IMR-90 (cell line): ENCODE results near the gene FCN1. TPM values are rescaled to one million over a fixed set of nuclear protein-coding genes. Genes with fewer than 3 reads are reported as not detected.

Experiments
- ATAC-seq: fragments of 200-7000 bp; cut with Tn5 transposase; 2 replicates; pipeline ENCODE4 v1.9.1; 2020; ENCODE audit warnings: low read depth, mild to moderate bottlenecking, moderate library complexity
- BruUV-seq: library from RNA; stranded (reverse); fragments of 400-500 nt; replicated peaks from 2 replicates; lab custom pipeline; 2021; lab: Mats Ljungman, UMichigan
- CTCF ChIA-PET: fragments of 300-600 bp; formaldehyde crosslinking; extraction: SDS; loops from one replicate; lab custom pipeline; 2021; ENCODE audit warnings: antibody characterized with exemption; lab: Yijun Ruan, JAX
- POLR2A ChIA-PET: fragments of 300-600 bp; sonication (Branson Sonifier 250); formaldehyde crosslinking; loops from one replicate; lab custom pipeline; 2022; ENCODE audit warnings: antibody characterized with exemption; ENCODE audit not compliant: unreplicated experiment; lab: Charles Lee
- DNase-seq: peaks from one replicate; pipeline ENCODE4 v3.0.0; 2013
- H2AFZ ChIP-seq: replicated peaks from 2 replicates; pipeline ENCODE3; 2013; ENCODE audit warnings: low read length, mild to moderate bottlenecking; ENCODE audit not compliant: poor library complexity
- H2AK5ac ChIP-seq: 2 replicates; pipeline ENCODE4 v1.6.1; 2013; ENCODE audit warnings: low read depth, low read length, inconsistent platforms
- H2AK9ac ChIP-seq: replicated peaks from 2 replicates; pipeline ENCODE3; 2013; ENCODE audit warnings: mild to moderate bottlenecking, low read depth, low read length, moderate library complexity; ENCODE audit not compliant: poor library complexity
- H2BK120ac ChIP-seq: 2 replicates; pipeline ENCODE4 v1.6.1; 2013; ENCODE audit warnings: low read depth, low read length, inconsistent platforms
- H2BK15ac ChIP-seq: 3 replicates; pipeline ENCODE4 v1.6.1; 2013; ENCODE audit warnings: low read depth, low read length, inconsistent platforms
- H2BK20ac ChIP-seq: 2 replicates; pipeline ENCODE4 v1.6.1; 2013; ENCODE audit warnings: low read depth, mild to moderate bottlenecking, inconsistent platforms, low read length, moderate library complexity
- H2BK5ac ChIP-seq: 2 replicates; pipeline ENCODE4 v1.6.1; 2013; ENCODE audit warnings: mild to moderate bottlenecking, low read depth, low read length, inconsistent platforms; ENCODE audit not compliant: poor library complexity, severe bottlenecking
- H3K14ac ChIP-seq: replicated peaks from 2 replicates; pipeline ENCODE4 v1.6.1; 2013; ENCODE audit warnings: low read depth, low read length, inconsistent platforms
- H3K18ac ChIP-seq: 2 replicates; pipeline ENCODE4 v1.6.1; 2013; ENCODE audit warnings: low read depth, low read length, control low read depth
- H3K23ac ChIP-seq: 2 replicates; pipeline ENCODE4 v1.6.1; 2013; ENCODE audit warnings: low read depth, low read length, inconsistent platforms
- H3K27ac ChIP-seq: 2 replicates; pipeline ENCODE4 v1.5.1; 2013; ENCODE audit warnings: mild to moderate bottlenecking, control low read depth, low read length; ENCODE audit not compliant: insufficient read depth
- H3K27me3 ChIP-seq: 2 replicates; pipeline ENCODE4 v1.6.1; 2013; ENCODE audit warnings: low read length; ENCODE audit not compliant: control insufficient read depth, insufficient read depth
- H3K36me3 ChIP-seq: 2 replicates; pipeline ENCODE4 v1.6.1; 2013; ENCODE audit warnings: low read length, mixed read lengths; ENCODE audit not compliant: control insufficient read depth, insufficient read depth
- H3K4ac ChIP-seq: 2 replicates; pipeline ENCODE4 v1.6.1; 2013; ENCODE audit warnings: low read depth, low read length, inconsistent platforms
- H3K4me1 ChIP-seq: 2 replicates; pipeline ENCODE4 v1.6.1; 2013; ENCODE audit warnings: low read length, mixed read lengths; ENCODE audit not compliant: control insufficient read depth, insufficient read depth
- H3K4me2 ChIP-seq: 2 replicates; pipeline ENCODE4 v1.6.1; 2013; ENCODE audit warnings: low read depth, mild to moderate bottlenecking, control low read depth, low read length, moderate library complexity
- H3K4me3 ChIP-seq: 2 replicates; pipeline ENCODE4 v1.5.1; 2013; ENCODE audit warnings: low read depth, mild to moderate bottlenecking, control low read depth, low read length, moderate library complexity; ENCODE audit not compliant: insufficient read depth
- H3K56ac ChIP-seq: 2 replicates; pipeline ENCODE4 v1.6.1; 2013; ENCODE audit warnings: low read length, inconsistent platforms; ENCODE audit not compliant: insufficient read depth; ENCODE audit errors: extremely low read depth
- H3K79me1 ChIP-seq, 2 experiments: 2 replicates each; pipeline ENCODE4 v1.6.1; 2013; ENCODE audit warnings: low read length in 2 of 2, inconsistent platforms in 1 of 2, low read depth in 1 of 2
- H3K9ac ChIP-seq: 2 replicates; pipeline ENCODE4 v1.6.1; 2013; ENCODE audit warnings: low read depth, low read length, control low read depth
- H3K9me1 ChIP-seq: 2 replicates; pipeline ENCODE4 v1.6.1; 2013; ENCODE audit warnings: low read length, inconsistent platforms; ENCODE audit not compliant: insufficient read depth
- H3K9me3 ChIP-seq: 2 replicates; pipeline ENCODE4 v1.6.1; 2013; ENCODE audit warnings: low read length; ENCODE audit not compliant: control insufficient read depth, insufficient read depth
- H4K20me1 ChIP-seq: 2 replicates; pipeline ENCODE4 v1.6.1; 2013; ENCODE audit warnings: low read length, inconsistent platforms; ENCODE audit not compliant: insufficient read depth
- H4K5ac ChIP-seq: 2 replicates; pipeline ENCODE4 v1.6.1; 2013; ENCODE audit warnings: mild to moderate bottlenecking, low read depth, low read length, control low read depth
- H4K8ac ChIP-seq, 2 experiments: 2 replicates each; pipeline ENCODE4 v1.6.1; 2013; ENCODE audit warnings: low read depth in 2 of 2, low read length in 2 of 2, control low read depth in 1 of 2, inconsistent platforms in 1 of 2
- H4K91ac ChIP-seq: 2 replicates; pipeline ENCODE4 v1.6.1; 2013; ENCODE audit warnings: low read depth, low read length, inconsistent platforms; ENCODE audit not compliant: insufficient read depth
- BHLHE40 ChIP-seq: fragments of 150-350 bp; IDR thresholded peaks from 2 replicates; pipeline ENCODE4 v1.6.1; 2016; ENCODE audit warnings: mild to moderate bottlenecking, low read depth, low read length
- MXI1 ChIP-seq: IDR thresholded peaks from 2 replicates; pipeline ENCODE4 v1.6.1; 2012; ENCODE audit warnings: low read depth, mild to moderate bottlenecking, low read length, moderate library complexity, borderline replicate concordance
- POLR2A ChIP-seq: IDR thresholded peaks from 2 replicates; pipeline ENCODE4 v1.6.1; 2012; ENCODE audit warnings: mild to moderate bottlenecking, low read depth, low read length
- RAD21 ChIP-seq: IDR thresholded peaks from 2 replicates; pipeline ENCODE4 v1.6.1; 2012; ENCODE audit warnings: low read length, improper control_type of control experiment
- RCOR1 ChIP-seq: IDR thresholded peaks from 2 replicates; pipeline ENCODE4 v1.6.1; 2012; ENCODE audit warnings: mild to moderate bottlenecking, low read length, improper control_type of control experiment; ENCODE audit not compliant: insufficient replicate concordance
- whole genome bisulfite sequencing, 2 experiments: methylation state at CpG; one replicate each; pipeline versions ENCODE4 v1.1.5 to v1.1.7; 2013; ENCODE audit warnings: missing lambda C conversion rate in 2 of 2; ENCODE audit not compliant: insufficient read length in 1 of 2; ENCODE audit errors: extremely low coverage in 2 of 2; 5-methylcytosine and 5-hydroxymethylcytosine counted together
- dilution Hi-C: fragments of 300-500 bp; cut with HindIII; formaldehyde crosslinking; loops from one replicate; pipeline ENCODE4 v1.14.3; 2018; ENCODE audit warnings: low sequenced_read_pairs; ENCODE audit not compliant: unreplicated experiment
- in situ Hi-C: fragments of 300-500 bp; cut with MboI; formaldehyde crosslinking; loops from 3 replicates; pipeline ENCODE4 v1.14.3; 2019; ENCODE audit warnings: low sequenced_read_pairs, inconsistent platforms, mixed read lengths
- intact Hi-C: fragments of 100-400 bp; cut with micrococcal nuclease; formaldehyde crosslinking; loops from 2 replicates; pipeline ENCODE4 v1.10.0; 2022
- polyA plus RNA-seq, 3 experiments: library from polyadenylated mRNA; depleted of rRNA; stranded (reverse); fragments of >200 nt; gene quantifications; 2 replicates each; pipeline ENCODE4 v1.2.3, GENCODE V29; 2012; ENCODE audit warnings: low replicate concordance in 1 of 3
- total RNA-seq: library from RNA; depleted of rRNA; stranded (reverse); fragments of >200 nt; gene quantifications from 2 replicates; pipeline ENCODE4 v1.2.3, GENCODE V29; 2012
- TF ChIP-seq, protein P1 (sequence below): fragments of 150-350 bp; IDR thresholded peaks from 2 replicates; pipeline ENCODE4 v1.6.1; 2016; ENCODE audit warnings: low read depth, mild to moderate bottlenecking, low read length, moderate library complexity, borderline replicate concordance

The FCN1 gene
- total and polyA plus RNA-seq, 2 of the 4 experiments (the other 2 are of a cell fraction), result not detected

DNA sequence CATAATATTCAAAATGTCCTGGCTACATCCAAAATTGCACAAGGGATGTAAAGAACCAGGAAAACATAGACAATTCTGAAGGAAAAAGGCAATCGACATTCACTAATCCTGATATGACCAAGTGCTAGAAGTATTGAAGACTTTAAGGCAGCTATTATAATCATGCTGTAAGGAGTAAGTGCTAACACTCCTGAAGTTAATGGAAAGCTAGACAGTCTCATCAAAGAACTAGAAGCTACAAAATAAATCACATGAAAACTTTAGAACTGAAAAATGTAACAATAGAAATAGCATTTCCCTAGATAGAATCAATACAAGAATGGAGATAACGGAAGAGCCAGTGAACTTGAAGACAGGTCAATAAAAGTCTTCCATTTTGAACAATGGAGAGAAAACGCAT lies 18.5 kb downstream of the FCN1 start:
- Histone ChIP-seq H3K79me1 (no peaks in the 10 kb centered on the region), H2AFZ (no peak overlapping the region), H3K23ac (no peak overlapping the region), H2BK5ac (no peak overlapping the region), H3K9me1 (no peaks in the 10 kb centered on the region), H3K4ac (no peak overlapping the region), H4K8ac (no peak overlapping the region), H3K27me3 (peaks cover 12% of the 10 kb centered on the region), H3K9me3 (peaks cover 10% of the 10 kb centered on the region; the same call in 1 of the 2 replicates), H3K18ac (no peak overlapping the region), H2BK120ac (no peak overlapping the region), H2BK15ac (no peak overlapping the region), H2AK9ac (no peak overlapping the region), H4K20me1 (no peaks in the 10 kb centered on the region), H3K4me1 (peaks cover 10% of the 10 kb centered on the region), H4K91ac (no peak overlapping the region), H4K5ac (no peak overlapping the region), H2BK20ac (no peak overlapping the region), H3K36me3 (no peaks in the 10 kb centered on the region), H3K4me2 (no peak overlapping the region), H3K9ac (no peak overlapping the region), H3K56ac (no peak overlapping the region), H3K14ac (no peak overlapping the region), H3K27ac (no peak overlapping the region), H2AK5ac (no peak overlapping the region), H3K4me3 (no peak overlapping the region)
- intact Hi-C loops (no loop called here), in situ Hi-C loops (no loop called here), dilution Hi-C loops (no loop called here)
- WGBS, 2 experiments, result no CpG with 5 or more reads among the region's 3 CpGs
- ChIA-PET CTCF (no interaction called here), POLR2A (no interaction called here)
- TF ChIP-seq MXI1 (no peak), RAD21 (no peak), BHLHE40 (no peak), POLR2A (no peak), RCOR1 (no peak)
- TF ChIP-seq, protein P1, sequence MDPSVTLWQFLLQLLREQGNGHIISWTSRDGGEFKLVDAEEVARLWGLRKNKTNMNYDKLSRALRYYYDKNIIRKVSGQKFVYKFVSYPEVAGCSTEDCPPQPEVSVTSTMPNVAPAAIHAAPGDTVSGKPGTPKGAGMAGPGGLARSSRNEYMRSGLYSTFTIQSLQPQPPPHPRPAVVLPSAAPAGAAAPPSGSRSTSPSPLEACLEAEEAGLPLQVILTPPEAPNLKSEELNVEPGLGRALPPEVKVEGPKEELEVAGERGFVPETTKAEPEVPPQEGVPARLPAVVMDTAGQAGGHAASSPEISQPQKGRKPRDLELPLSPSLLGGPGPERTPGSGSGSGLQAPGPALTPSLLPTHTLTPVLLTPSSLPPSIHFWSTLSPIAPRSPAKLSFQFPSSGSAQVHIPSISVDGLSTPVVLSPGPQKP, result no peak
- no peak for ATAC-seq
- no TSS peak for BruUV-seq
- no peak for DNase-seq
